Activated B cell treated with CpG ODN at 0.5 μM for 24 hours (primary cell): Measurements from ENCODE around the gene GHR. TPM values are rescaled to one million over a fixed set of nuclear protein-coding genes. Genes with fewer than 3 reads are reported as not detected.

Source experiments
- ATAC-seq: fragments of 200-7000 bp; cut with Tn5 transposase; one replicate; pipeline ENCODE4 v1.10.0; 2021; ENCODE audit warnings: low read depth, mild to moderate bottlenecking, moderate library complexity
- CTCF ChIA-PET: fragments of 350-600 bp; sonication (Branson Sonifier 250); formaldehyde crosslinking; loops from one replicate; lab custom pipeline; 2021; ENCODE audit warnings: antibody characterized with exemption; lab: Charles Lee
- POLR2A ChIA-PET: fragments of 350-600 bp; sonication (Branson Sonifier 250); formaldehyde crosslinking; loops from one replicate; lab custom pipeline; 2021; ENCODE audit warnings: antibody characterized with exemption; lab: Charles Lee
- DNase-seq: peaks from one replicate; pipeline ENCODE4 v3.0.0; 2022
- H3K27ac Mint-ChIP-seq: one replicate; pipeline ENCODE4 v1.8.0; 2020; ENCODE audit warnings: mixed read lengths
- H3K27me3 Mint-ChIP-seq: one replicate; pipeline ENCODE4 v1.8.0; 2021; ENCODE audit warnings: mixed read lengths
- H3K36me3 Mint-ChIP-seq: one replicate; pipeline ENCODE4 v1.8.0; 2021; ENCODE audit warnings: low read depth, mixed read lengths
- H3K4me1 Mint-ChIP-seq: one replicate; pipeline ENCODE4 v1.8.0; 2021; ENCODE audit warnings: mixed read lengths
- H3K4me3 Mint-ChIP-seq: one replicate; pipeline ENCODE4 v1.8.0; 2020; ENCODE audit warnings: mild to moderate bottlenecking, mixed read lengths
- H3K9me3 Mint-ChIP-seq: one replicate; pipeline ENCODE4 v1.8.0; 2020; ENCODE audit warnings: mixed read lengths
- intact Hi-C: fragments of 100-400 bp; cut with micrococcal nuclease; formaldehyde crosslinking; loops from one replicate; pipeline ENCODE4 v1.15.1; 2024
- total RNA-seq: library from RNA; stranded (reverse); gene quantifications from 2 replicates; pipeline ENCODE4 v1.2.3, GENCODE V29; 2022
- TF ChIP-seq, protein P1 (sequence below): fragments of 200-600 bp; IDR thresholded peaks from one replicate; pipeline ENCODE4 v1.8.0; 2022; ENCODE audit warnings: antibody characterized with exemption, mild to moderate bottlenecking

Gene GHR
- total RNA-seq, 1 donor from 2014 or later = not detected

DNA sequence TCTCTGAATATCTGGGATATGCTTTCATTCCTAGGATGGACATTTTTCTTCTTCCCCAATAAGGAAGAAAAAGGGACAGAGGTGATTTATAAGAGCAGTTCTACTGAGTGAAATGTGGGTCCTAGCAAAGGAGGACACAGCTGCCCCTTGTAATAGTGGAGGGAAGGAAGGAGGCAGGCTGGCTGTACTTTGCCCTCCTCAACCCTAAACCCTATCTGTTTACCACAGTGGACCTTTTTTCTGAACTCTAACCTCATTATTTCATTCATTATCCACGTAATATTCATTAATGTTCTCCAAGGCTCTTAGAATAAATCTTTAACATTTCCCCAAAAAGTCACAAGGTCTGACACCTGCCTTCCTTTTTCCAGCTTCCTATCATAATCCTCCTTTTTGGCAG, 37.8 kb downstream of the GHR start:
- CTCF ChIA-PET = no interaction called here
- Mint-ChIP-seq H3K27me3 (peaks cover 6% of the 10 kb centered on the region), H3K9me3 (no peaks in the 10 kb centered on the region), H3K4me3 (no peak overlapping the region), H3K27ac (no peak overlapping the region), H3K4me1 (no peaks in the 10 kb centered on the region), H3K36me3 (no peaks in the 10 kb centered on the region)
- DNase-seq (no peak), ATAC-seq (no peak)
- intact Hi-C loops = no loop called here
- POLR2A ChIA-PET = no interaction called here
- TF ChIP-seq, protein P1, sequence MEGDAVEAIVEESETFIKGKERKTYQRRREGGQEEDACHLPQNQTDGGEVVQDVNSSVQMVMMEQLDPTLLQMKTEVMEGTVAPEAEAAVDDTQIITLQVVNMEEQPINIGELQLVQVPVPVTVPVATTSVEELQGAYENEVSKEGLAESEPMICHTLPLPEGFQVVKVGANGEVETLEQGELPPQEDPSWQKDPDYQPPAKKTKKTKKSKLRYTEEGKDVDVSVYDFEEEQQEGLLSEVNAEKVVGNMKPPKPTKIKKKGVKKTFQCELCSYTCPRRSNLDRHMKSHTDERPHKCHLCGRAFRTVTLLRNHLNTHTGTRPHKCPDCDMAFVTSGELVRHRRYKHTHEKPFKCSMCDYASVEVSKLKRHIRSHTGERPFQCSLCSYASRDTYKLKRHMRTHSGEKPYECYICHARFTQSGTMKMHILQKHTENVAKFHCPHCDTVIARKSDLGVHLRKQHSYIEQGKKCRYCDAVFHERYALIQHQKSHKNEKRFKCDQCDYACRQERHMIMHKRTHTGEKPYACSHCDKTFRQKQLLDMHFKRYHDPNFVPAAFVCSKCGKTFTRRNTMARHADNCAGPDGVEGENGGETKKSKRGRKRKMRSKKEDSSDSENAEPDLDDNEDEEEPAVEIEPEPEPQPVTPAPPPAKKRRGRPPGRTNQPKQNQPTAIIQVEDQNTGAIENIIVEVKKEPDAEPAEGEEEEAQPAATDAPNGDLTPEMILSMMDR = no peak

DNA sequence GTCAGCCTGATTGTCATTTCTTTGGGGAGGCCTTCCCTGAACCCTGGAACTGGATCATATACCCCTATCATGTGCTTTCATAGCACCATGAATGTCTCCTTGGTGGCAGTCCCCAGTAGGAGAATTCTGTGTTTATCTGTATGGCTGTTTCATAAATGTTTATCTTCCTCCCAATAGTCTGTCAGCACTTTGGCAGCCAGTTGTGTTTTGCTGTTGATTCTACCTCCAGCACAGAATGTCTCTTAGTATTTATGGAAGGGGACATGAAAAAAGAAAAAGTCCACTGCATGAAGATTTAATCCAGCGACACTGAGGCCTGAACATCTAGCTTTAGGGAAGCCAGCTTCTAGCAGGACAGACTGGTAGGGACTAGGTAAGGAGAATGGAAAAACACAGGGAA, 38.3 kb downstream of the GHR start:
- Mint-ChIP-seq H3K4me1 (no peaks in the 10 kb centered on the region), H3K9me3 (no peaks in the 10 kb centered on the region), H3K4me3 (no peak overlapping the region), H3K27ac (no peak overlapping the region), H3K27me3 (peaks cover 5% of the 10 kb centered on the region), H3K36me3 (no peaks in the 10 kb centered on the region)
- ChIA-PET CTCF (no interaction called here), POLR2A (no interaction called here)
- ATAC-seq = no peak
- DNase-seq = no peak
- TF ChIP-seq, protein P1 = no peak
- intact Hi-C loops = no loop called here

DNA sequence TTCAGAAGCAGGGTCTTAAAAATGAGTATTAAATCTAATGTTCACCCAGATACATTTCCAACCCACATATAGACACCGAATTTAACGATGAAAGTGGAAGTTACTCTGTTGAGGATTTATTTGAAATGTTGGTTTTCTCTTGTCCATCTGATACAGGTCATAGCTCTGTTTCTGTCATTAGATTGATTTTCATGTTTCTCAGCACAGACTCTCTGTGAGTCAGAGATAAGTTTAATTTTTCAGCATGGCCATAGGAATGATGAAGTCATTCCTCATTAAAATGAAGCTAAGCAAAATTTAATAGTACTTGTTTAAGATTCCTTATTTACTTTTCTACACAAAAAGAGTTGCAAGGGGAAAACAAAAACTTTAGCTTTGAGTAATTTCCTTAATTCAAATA, 38.8 kb downstream of the GHR start:
- no peaks in the 10 kb centered on the region for H3K36me3 Mint-ChIP-seq
- ChIA-PET CTCF (interaction anchor here (1.0 kb wide), 1 partner anchor 10 kb away, joined by 3 read pairs; no protein-coding TSS in a partner anchor), POLR2A (no interaction called here)
- TF ChIP-seq, protein P1 = no peak
- no peak overlapping the region for H3K4me3 Mint-ChIP-seq
- intact Hi-C loops = no loop called here
- H3K27ac Mint-ChIP-seq = no peak overlapping the region
- ATAC-seq (no peak), DNase-seq (no peak)
- no peaks in the 10 kb centered on the region for H3K27me3 Mint-ChIP-seq
- H3K9me3 Mint-ChIP-seq = no peaks in the 10 kb centered on the region
- H3K4me1 Mint-ChIP-seq = no peaks in the 10 kb centered on the region

DNA sequence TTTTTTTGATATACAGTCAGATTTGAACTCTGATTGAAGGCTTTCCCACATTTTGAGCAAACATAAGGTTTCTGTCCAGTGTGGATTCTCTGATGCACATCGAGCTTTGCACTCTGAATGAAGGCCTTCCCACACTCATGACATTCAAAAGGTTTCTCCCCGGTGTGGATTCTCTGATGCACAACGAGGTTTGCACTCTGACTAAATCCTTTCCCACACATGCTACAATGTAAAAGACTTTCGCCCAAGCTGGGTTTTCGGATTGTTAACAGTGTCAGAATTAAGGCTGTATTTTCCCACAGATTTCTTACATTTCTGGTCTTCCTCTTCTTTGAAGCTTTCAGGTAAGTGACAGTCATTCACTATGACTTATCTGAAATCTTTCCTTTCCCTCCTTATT, 44.3 kb downstream of the GHR start:
- H3K27me3 Mint-ChIP-seq = no peaks in the 10 kb centered on the region
- H3K4me1 Mint-ChIP-seq = no peaks in the 10 kb centered on the region
- intact Hi-C loops = no loop called here
- DNase-seq (no peak), ATAC-seq (no peak)
- H3K36me3 Mint-ChIP-seq = no peaks in the 10 kb centered on the region
- ChIA-PET CTCF (no interaction called here), POLR2A (no interaction called here)
- TF ChIP-seq, protein P1 = no peak
- no peaks in the 10 kb centered on the region for H3K9me3 Mint-ChIP-seq
- H3K4me3 Mint-ChIP-seq = no peak overlapping the region
- no peak overlapping the region for H3K27ac Mint-ChIP-seq

DNA sequence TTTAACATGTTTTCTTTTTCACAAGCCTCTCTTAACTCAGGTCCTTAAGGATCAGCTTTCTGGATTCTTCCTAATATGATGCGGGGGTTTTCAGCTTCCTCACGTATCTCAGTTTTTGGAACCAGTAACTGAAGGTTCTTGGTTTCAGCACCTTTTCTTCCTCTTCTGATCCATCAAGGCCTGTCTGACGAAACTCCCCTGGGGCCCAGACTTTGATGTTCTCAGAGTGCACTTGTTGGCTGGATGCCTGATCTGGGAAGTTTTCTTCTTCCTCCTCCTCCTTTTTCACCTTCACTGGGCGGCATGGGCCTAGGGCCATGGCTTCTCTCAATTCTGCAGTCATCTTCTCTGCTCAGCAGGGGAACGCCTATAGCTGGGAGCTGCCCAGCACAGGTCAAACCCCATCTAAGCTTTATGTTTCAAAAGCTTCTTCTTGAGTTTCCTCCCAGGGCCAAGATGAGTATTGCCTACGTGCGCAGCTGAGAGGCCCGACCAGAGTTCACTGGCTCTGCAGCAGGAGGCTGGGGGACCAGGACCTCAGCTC, 44.8 kb downstream of the GHR start:
- Mint-ChIP-seq H3K4me3 (no peak overlapping the region), H3K9me3 (no peaks in the 10 kb centered on the region), H3K36me3 (no peaks in the 10 kb centered on the region), H3K27me3 (no peaks in the 10 kb centered on the region), H3K27ac (no peak overlapping the region), H3K4me1 (no peaks in the 10 kb centered on the region)
- ATAC-seq = no peak
- intact Hi-C loops = no loop called here
- TF ChIP-seq, protein P1 = no peak
- POLR2A ChIA-PET = no interaction called here
- no peak for DNase-seq
- CTCF ChIA-PET = no interaction called here
